ENCODE data around the gene ARSK. TPM values are rescaled to one million over a fixed set of nuclear protein-coding genes. Genes with fewer than 3 reads are reported as not detected.
A peak's percentile ranks its signal among the peaks of the same experiment; 100 is the strongest.

ARSK gene
- total and polyA plus RNA-seq, 2 of the 13 experiments (the other 11 are each of a cell fraction or from before 2014, with no cell fraction given): 7.9 TPM

- TF ChIP-seq, protein P1, sequence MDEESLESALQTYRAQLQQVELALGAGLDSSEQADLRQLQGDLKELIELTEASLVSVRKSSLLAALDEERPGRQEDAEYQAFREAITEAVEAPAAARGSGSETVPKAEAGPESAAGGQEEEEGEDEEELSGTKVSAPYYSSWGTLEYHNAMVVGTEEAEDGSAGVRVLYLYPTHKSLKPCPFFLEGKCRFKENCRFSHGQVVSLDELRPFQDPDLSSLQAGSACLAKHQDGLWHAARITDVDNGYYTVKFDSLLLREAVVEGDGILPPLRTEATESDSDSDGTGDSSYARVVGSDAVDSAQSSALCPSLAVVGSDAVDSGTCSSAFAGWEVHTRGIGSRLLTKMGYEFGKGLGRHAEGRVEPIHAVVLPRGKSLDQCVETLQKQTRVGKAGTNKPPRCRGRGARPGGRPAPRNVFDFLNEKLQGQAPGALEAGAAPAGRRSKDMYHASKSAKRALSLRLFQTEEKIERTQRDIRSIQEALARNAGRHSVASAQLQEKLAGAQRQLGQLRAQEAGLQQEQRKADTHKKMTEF (CRISPR knock-in tag; IDR thresholded peaks at IDR 0.05): no peak; the same call in 1 of the 2 replicates
- peak; percentile 81; the same call in 1 of the 2 replicates for TF ChIP-seq ZNF138 (CRISPR knock-in tag; IDR thresholded peaks at IDR 0.05; ENCODE audit: low read depth)
- no peak for TF ChIP-seq RBM22 (optimal IDR thresholded peaks at IDR 0.05; ENCODE audit: low read length)
- TF ChIP-seq FOXC1 (CRISPR knock-in tag; IDR thresholded peaks at IDR 0.05; ENCODE audit: borderline replicate concordance): peak; percentile 42; the same call in 1 of the 2 replicates
- TF ChIP-seq DNMT3B (CRISPR knock-in tag; conservative IDR thresholded peaks at IDR 0.05): no peak
- TF ChIP-seq DDIT3 (CRISPR knock-in tag; IDR thresholded peaks at IDR 0.05): no peak
- TF ChIP-seq ZNF740 (CRISPR knock-in tag; IDR thresholded peaks at IDR 0.05): no peak; the same call in 1 of the 2 replicates
- TF ChIP-seq, protein P2, sequence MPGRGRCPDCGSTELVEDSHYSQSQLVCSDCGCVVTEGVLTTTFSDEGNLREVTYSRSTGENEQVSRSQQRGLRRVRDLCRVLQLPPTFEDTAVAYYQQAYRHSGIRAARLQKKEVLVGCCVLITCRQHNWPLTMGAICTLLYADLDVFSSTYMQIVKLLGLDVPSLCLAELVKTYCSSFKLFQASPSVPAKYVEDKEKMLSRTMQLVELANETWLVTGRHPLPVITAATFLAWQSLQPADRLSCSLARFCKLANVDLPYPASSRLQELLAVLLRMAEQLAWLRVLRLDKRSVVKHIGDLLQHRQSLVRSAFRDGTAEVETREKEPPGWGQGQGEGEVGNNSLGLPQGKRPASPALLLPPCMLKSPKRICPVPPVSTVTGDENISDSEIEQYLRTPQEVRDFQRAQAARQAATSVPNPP (CRISPR knock-in tag; IDR thresholded peaks at IDR 0.05): no peak
- TF ChIP-seq KLF11 (CRISPR knock-in tag; IDR thresholded peaks at IDR 0.05): no peak
- no peak for TF ChIP-seq NCOR1 (IDR thresholded peaks at IDR 0.05; ENCODE audit: borderline replicate concordance, low read length)
- no peak for TF ChIP-seq ZNF460 (CRISPR knock-in tag; IDR thresholded peaks at IDR 0.05; ENCODE audit: borderline replicate concordance)
- TF ChIP-seq AHDC1 (CRISPR knock-in tag; IDR thresholded peaks at IDR 0.05; ENCODE audit: borderline replicate concordance): no peak
- peak; percentile 58 for TF ChIP-seq ZNF589 (CRISPR knock-in tag; conservative IDR thresholded peaks at IDR 0.05)
- no peak for TF ChIP-seq THYN1 (CRISPR knock-in tag; IDR thresholded peaks at IDR 0.05; ENCODE audit: borderline replicate concordance, low read depth)
- no peak for TF ChIP-seq TBX3 (IDR thresholded peaks at IDR 0.05; ENCODE audit: borderline replicate concordance)
- TF ChIP-seq ZNF275 (CRISPR knock-in tag; IDR thresholded peaks at IDR 0.05; ENCODE audit: borderline replicate concordance): no peak
Measured at GRCh38 chr5:95620870-95621838, 66.3 kb downstream of the ARSK start (continued).

Data from HepG2 (cell line).